SK-N-SH (cell line): ENCODE results near the gene FIGN.

Experiments
- CHD2 ChIP-seq: fragments of 150-350 bp; IDR thresholded peaks from 2 replicates; pipeline ENCODE4 v1.6.1; 2018; ENCODE audit warnings: low read length; ENCODE audit not compliant: partially characterized antibody
- EP300 ChIP-seq, 2 experiments: IDR thresholded peaks; 2 replicates each; pipeline versions ENCODE4 v1.4.0 to v1.6.1; 2012; ENCODE audit warnings: borderline replicate concordance in 1 of 2, low read depth in 1 of 2, low read length in 1 of 2
- EZH2phosphoT487 ChIP-seq: fragments of 200-600 bp; sonication (generic); IDR thresholded peaks from 2 replicates; pipeline ENCODE4 v1.6.1; 2017; ENCODE audit warnings: low read depth, mixed run types, mild to moderate bottlenecking, antibody characterized with exemption, moderate library complexity, borderline replicate concordance
- FOXM1 ChIP-seq: IDR thresholded peaks from 2 replicates; pipeline ENCODE4 v1.4.0; 2012; ENCODE audit warnings: low read depth, mild to moderate bottlenecking
- POLR2AphosphoS5 ChIP-seq: IDR thresholded peaks from 2 replicates; pipeline ENCODE4 v1.6.1; 2012; ENCODE audit warnings: low read depth, low read length
- RFX5 ChIP-seq: IDR thresholded peaks from 2 replicates; pipeline ENCODE4 v1.6.1; 2012; ENCODE audit warnings: mild to moderate bottlenecking, improper control_type of control experiment, low read length
- SIN3A ChIP-seq: IDR thresholded peaks from 2 replicates; pipeline ENCODE4 v1.6.1; 2012; ENCODE audit warnings: low read depth, mild to moderate bottlenecking, low read length, moderate library complexity, borderline replicate concordance
- SMC3 ChIP-seq: IDR thresholded peaks from 2 replicates; pipeline ENCODE4 v1.6.1; 2012; ENCODE audit warnings: low read depth, low read length, improper control_type of control experiment
- TEAD4 ChIP-seq: IDR thresholded peaks from 2 replicates; pipeline ENCODE4 v1.4.0; 2012; ENCODE audit warnings: mild to moderate bottlenecking, borderline replicate concordance; ENCODE audit not compliant: insufficient read depth
- YY1 ChIP-seq: IDR thresholded peaks from 2 replicates; pipeline ENCODE4 v1.4.0; 2012; ENCODE audit warnings: low read depth, mild to moderate bottlenecking
- TF ChIP-seq, protein P1 (sequence below): IDR thresholded peaks from 2 replicates; pipeline ENCODE4 v1.4.0; 2012; ENCODE audit warnings: low read depth
- TF ChIP-seq, protein P2 (sequence below): fragments of 200-600 bp; sonication (generic); IDR thresholded peaks from 2 replicates; pipeline ENCODE4 v1.6.1; 2017; ENCODE audit warnings: antibody characterized with exemption, mild to moderate bottlenecking, moderate library complexity
- TF ChIP-seq, protein P3 (sequence below): fragments of 150-350 bp; IDR thresholded peaks from 2 replicates; pipeline ENCODE4 v1.6.1; 2017; ENCODE audit warnings: antibody characterized with exemption, low read length, low read depth, borderline replicate concordance

DNA sequence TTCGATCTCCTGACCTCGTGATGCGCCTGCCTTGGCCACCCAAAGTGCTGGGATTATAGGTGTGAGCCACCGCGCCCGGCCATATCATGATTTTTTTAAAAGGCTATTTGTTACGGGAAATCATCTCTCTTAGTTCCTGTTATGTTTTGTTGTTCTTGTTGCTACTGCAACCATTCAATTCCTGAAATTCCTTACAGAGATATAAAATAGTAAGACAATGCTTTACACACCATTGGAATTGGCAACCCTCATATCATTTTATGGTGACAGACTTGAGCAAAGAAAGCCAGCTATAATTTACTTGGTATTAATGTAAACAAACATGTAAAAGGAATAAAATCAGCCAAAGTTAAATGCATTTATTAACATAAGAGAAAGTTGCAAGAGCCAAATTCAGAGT, 163.0 kb downstream of the FIGN start:
- TF ChIP-seq, protein P1, sequence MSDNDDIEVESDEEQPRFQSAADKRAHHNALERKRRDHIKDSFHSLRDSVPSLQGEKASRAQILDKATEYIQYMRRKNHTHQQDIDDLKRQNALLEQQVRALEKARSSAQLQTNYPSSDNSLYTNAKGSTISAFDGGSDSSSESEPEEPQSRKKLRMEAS, result no peak
- TF ChIP-seq, protein P2, sequence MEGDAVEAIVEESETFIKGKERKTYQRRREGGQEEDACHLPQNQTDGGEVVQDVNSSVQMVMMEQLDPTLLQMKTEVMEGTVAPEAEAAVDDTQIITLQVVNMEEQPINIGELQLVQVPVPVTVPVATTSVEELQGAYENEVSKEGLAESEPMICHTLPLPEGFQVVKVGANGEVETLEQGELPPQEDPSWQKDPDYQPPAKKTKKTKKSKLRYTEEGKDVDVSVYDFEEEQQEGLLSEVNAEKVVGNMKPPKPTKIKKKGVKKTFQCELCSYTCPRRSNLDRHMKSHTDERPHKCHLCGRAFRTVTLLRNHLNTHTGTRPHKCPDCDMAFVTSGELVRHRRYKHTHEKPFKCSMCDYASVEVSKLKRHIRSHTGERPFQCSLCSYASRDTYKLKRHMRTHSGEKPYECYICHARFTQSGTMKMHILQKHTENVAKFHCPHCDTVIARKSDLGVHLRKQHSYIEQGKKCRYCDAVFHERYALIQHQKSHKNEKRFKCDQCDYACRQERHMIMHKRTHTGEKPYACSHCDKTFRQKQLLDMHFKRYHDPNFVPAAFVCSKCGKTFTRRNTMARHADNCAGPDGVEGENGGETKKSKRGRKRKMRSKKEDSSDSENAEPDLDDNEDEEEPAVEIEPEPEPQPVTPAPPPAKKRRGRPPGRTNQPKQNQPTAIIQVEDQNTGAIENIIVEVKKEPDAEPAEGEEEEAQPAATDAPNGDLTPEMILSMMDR, result no peak
- TF ChIP-seq FOXM1 (no peak), CHD2 (no peak), POLR2AphosphoS5 (no peak), EP300 (IDR thresholded peaks at IDR 0.05; ENCODE audit: borderline replicate concordance in 1 of 2, low read depth in 1 of 2, low read length in 1 of 2) (no peak), TEAD4 (no peak), SIN3A (no peak), EZH2phosphoT487 (no peak), YY1 (no peak), SMC3 (no peak), RFX5 (no peak)
- TF ChIP-seq, protein P3, sequence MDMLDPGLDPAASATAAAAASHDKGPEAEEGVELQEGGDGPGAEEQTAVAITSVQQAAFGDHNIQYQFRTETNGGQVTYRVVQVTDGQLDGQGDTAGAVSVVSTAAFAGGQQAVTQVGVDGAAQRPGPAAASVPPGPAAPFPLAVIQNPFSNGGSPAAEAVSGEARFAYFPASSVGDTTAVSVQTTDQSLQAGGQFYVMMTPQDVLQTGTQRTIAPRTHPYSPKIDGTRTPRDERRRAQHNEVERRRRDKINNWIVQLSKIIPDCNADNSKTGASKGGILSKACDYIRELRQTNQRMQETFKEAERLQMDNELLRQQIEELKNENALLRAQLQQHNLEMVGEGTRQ, result no peak
